Tibial nerve (tissue), 4 donors: ENCODE data around the gene RNASE7.

Source experiments
- EP300 ChIP-seq, 2 donors: sonication (generic); formaldehyde crosslinking; IDR thresholded peaks; one replicate each; pipeline ENCODE4 v1.6.1; 2017; ENCODE audit warnings: antibody characterized with exemption in 2 of 2, mild to moderate bottlenecking in 1 of 2
- POLR2A ChIP-seq, 2 donors: fragments of 450-650 bp; IDR thresholded peaks; one replicate each; pipeline ENCODE4 v1.6.1; 2017; ENCODE audit warnings: antibody characterized with exemption in 2 of 2, mild to moderate bottlenecking in 2 of 2, moderate library complexity in 2 of 2
- TF ChIP-seq, protein P1 (sequence below), 5 experiments: fragments of 200-600 bp in 3 of 5; fragments of 450-650 bp in 2 of 5; sonication (generic) in 3 of 5; IDR thresholded peaks; one replicate each; pipeline ENCODE4 v1.5.1; 2016 to 2019; ENCODE audit warnings: antibody characterized with exemption in 5 of 5, mild to moderate bottlenecking in 3 of 5, moderate library complexity in 2 of 5

- TF ChIP-seq, protein P1, sequence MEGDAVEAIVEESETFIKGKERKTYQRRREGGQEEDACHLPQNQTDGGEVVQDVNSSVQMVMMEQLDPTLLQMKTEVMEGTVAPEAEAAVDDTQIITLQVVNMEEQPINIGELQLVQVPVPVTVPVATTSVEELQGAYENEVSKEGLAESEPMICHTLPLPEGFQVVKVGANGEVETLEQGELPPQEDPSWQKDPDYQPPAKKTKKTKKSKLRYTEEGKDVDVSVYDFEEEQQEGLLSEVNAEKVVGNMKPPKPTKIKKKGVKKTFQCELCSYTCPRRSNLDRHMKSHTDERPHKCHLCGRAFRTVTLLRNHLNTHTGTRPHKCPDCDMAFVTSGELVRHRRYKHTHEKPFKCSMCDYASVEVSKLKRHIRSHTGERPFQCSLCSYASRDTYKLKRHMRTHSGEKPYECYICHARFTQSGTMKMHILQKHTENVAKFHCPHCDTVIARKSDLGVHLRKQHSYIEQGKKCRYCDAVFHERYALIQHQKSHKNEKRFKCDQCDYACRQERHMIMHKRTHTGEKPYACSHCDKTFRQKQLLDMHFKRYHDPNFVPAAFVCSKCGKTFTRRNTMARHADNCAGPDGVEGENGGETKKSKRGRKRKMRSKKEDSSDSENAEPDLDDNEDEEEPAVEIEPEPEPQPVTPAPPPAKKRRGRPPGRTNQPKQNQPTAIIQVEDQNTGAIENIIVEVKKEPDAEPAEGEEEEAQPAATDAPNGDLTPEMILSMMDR (IDR thresholded peaks at IDR 0.05): peak; percentile 53 to 91 (median 69)
- TF ChIP-seq POLR2A (IDR thresholded peaks at IDR 0.05) (no peak), EP300 (IDR thresholded peaks at IDR 0.05) (peak in 1 of 2 donors; percentile 11)
These were observed 26.6 kb downstream of the RNASE7 start for GRCh38 chr14:21068521-21069387.
